Measurements from ENCODE around the gene GALNS. TPM values are rescaled to one million over a fixed set of nuclear protein-coding genes. Genes with fewer than 3 reads are reported as not detected.

Gene GALNS
- total and polyA plus RNA-seq, 7 donors = 4.8 to 15.4 (median 10.4) TPM

DNA sequence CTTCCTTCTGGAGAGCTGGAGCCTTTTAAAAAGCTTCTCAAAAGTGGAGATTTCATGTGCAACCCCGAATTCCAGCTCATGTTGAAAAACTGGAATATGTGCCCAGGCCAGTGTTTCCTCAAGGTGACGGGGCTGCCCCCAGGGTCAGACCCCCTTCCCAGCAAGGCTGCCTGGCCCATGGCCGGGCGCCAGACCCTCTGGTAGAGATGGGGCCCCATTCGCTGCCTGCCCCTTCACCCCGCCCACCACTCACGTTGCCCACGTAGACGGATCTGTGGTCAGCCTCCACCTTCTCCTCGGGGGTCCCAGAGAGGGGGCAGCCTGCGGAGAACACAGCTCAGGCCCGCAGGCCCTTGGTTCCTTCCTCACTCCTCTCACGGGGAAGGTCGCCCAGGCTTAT is 8.6 kb upstream of the GALNS start:
- no peaks in the 10 kb centered on the region for H3K9me3 ChIP-seq
- TF ChIP-seq, protein P1, sequence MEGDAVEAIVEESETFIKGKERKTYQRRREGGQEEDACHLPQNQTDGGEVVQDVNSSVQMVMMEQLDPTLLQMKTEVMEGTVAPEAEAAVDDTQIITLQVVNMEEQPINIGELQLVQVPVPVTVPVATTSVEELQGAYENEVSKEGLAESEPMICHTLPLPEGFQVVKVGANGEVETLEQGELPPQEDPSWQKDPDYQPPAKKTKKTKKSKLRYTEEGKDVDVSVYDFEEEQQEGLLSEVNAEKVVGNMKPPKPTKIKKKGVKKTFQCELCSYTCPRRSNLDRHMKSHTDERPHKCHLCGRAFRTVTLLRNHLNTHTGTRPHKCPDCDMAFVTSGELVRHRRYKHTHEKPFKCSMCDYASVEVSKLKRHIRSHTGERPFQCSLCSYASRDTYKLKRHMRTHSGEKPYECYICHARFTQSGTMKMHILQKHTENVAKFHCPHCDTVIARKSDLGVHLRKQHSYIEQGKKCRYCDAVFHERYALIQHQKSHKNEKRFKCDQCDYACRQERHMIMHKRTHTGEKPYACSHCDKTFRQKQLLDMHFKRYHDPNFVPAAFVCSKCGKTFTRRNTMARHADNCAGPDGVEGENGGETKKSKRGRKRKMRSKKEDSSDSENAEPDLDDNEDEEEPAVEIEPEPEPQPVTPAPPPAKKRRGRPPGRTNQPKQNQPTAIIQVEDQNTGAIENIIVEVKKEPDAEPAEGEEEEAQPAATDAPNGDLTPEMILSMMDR (IDR thresholded peaks at IDR 0.05) = no peak
- intact Hi-C loops (cut with DNase I) = no loop called here
- H3K27me3 ChIP-seq (ENCODE audit: insufficient read depth in 3 of 3, low read length in 2 of 3) = no peaks in the 10 kb centered on the region
- ATAC-seq (no peak), DNase-seq (no peak)
- WGBS, 3 donors = 85 to 88% (median 87%) methylated on average over 12 to 14 of the region's 14 CpGs
- H3K4me1 ChIP-seq = no peaks in the 10 kb centered on the region
- H3K27ac ChIP-seq = no peak overlapping the region
- peaks cover 0 to 30% of the 10 kb centered on the region in 2 donors for H3K36me3 ChIP-seq (ENCODE audit: insufficient read depth in 1 of 2, low read depth in 1 of 2)
- no peak overlapping the region for H3K4me3 ChIP-seq

DNA sequence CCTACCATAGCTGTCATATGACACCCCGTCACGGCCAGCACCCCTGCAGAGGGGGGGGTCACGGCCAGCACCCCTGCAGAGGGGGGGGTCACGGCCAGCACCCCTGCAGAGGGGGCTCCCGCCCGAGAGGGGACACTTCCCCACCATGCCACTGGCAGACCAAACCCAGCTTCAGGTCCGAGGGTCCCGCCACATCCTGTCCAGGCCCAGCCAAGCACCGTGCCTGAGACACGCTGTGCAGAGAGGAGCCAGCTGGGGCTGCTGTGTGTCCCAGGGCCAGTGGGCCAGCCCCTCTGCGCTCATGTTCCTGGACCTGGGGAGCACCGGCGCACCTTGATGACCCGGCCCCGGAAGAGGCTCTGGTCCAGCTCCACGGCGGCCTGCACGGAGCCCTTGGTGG is 7.8 kb upstream of the GALNS start:
- Histone ChIP-seq H3K27me3 (ENCODE audit: insufficient read depth in 3 of 3, low read length in 2 of 3) (no peaks in the 10 kb centered on the region), H3K4me1 (no peaks in the 10 kb centered on the region), H3K4me3 (no peak overlapping the region), H3K36me3 (ENCODE audit: insufficient read depth in 1 of 2, low read depth in 1 of 2) (peaks cover 0 to 37% of the 10 kb centered on the region in 2 donors), H3K27ac (no peak overlapping the region), H3K9me3 (no peaks in the 10 kb centered on the region)
- intact Hi-C loops (cut with DNase I) = no loop called here
- TF ChIP-seq, protein P1 (IDR thresholded peaks at IDR 0.05) = no peak
- WGBS, 3 donors = 76 to 85% (median 79%) methylated on average over 17 to 18 of the region's 18 CpGs
- ATAC-seq (no peak), DNase-seq (no peak)

DNA sequence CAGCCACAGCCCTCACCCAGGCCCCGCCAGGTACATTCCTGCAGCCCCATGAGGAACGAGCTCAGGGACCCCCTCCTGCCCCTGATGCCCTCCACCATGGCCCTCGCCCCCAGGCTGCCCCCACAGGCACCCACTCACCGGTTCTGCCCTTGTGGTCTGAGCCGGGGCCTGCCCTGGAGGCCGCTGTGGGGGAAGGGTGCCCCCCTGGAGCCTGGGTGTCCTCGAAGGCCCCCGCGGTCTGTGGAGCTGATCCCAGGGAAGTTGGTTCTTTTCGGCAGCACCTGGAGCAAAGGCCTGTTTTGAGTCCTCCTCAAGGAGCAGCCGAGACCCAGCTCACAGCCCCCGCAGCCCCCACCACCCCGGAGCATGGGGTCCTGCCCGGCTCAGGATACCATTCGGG is 7.4 kb upstream of the GALNS start:
- DNase-seq (no peak), ATAC-seq (no peak)
- no peak overlapping the region for H3K4me3 ChIP-seq
- no peaks in the 10 kb centered on the region for H3K4me1 ChIP-seq
- intact Hi-C loops (cut with DNase I) = no loop called here
- WGBS, 3 donors = 75 to 88% (median 85%) methylated on average over 12 to 15 of the region's 15 CpGs
- H3K9me3 ChIP-seq = no peaks in the 10 kb centered on the region
- H3K27me3 ChIP-seq (ENCODE audit: insufficient read depth in 3 of 3, low read length in 2 of 3) = no peaks in the 10 kb centered on the region
- no peak overlapping the region for H3K27ac ChIP-seq
- TF ChIP-seq, protein P1 (IDR thresholded peaks at IDR 0.05) = no peak
- peaks cover 0 to 42% of the 10 kb centered on the region in 2 donors for H3K36me3 ChIP-seq (ENCODE audit: insufficient read depth in 1 of 2, low read depth in 1 of 2)

DNA sequence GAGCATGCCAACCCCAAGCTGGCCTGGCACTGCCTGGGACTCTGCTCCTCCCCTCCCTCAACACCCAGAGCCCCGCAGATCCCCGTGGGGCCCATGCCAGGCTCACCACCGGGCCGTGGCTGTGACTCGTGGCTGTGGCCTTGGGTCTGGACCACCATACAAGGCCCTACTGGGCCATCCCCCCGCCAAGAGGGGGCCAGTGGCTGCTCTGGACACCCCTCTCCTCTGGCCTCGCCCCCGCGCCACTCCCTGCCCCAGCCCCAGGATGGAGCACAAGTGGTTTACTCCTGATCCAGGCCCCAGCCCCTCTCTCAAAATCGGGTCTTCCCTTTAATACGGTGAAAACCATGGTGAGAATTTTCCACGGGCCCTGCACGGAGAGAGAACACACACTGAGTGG is 6.7 kb upstream of the GALNS start:
- intact Hi-C loops (cut with DNase I) = no loop called here
- no peaks in the 10 kb centered on the region for H3K27me3 ChIP-seq (ENCODE audit: insufficient read depth in 3 of 3, low read length in 2 of 3)
- peaks cover 0 to 48% of the 10 kb centered on the region in 2 donors for H3K36me3 ChIP-seq (ENCODE audit: insufficient read depth in 1 of 2, low read depth in 1 of 2)
- DNase-seq (no peak), ATAC-seq (no peak)
- H3K4me3 ChIP-seq = no peak overlapping the region
- H3K4me1 ChIP-seq = no peaks in the 10 kb centered on the region
- no peak overlapping the region for H3K27ac ChIP-seq
- 59 to 85% (median 80%) methylated on average over 10 to 13 of the region's 13 CpGs for WGBS, 3 donors
- no peaks in the 10 kb centered on the region for H3K9me3 ChIP-seq
- TF ChIP-seq, protein P1 (IDR thresholded peaks at IDR 0.05) = no peak

DNA sequence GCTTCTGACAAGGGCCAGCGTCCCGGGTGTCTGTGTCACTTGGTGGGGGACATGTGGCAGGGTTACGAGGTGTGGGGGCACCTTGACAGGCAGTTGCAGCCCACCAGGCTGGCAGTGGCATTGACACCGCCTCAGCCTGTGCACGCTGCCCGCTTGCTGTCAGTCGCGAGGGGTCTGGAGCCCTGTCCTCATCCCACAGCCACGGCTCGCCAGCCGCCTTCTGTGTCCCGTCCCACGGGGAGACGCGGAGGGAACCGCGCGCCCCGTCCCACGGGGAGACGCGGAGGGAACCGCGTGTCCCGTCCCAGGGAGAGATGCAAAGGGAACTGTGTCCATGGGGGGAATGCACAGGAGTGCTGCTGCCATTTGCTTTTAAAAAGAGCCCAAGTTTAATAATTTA is 6.2 kb upstream of the GALNS start:
- intact Hi-C loops (cut with DNase I) = no loop called here
- H3K4me1 ChIP-seq = peaks cover 5% of the 10 kb centered on the region
- TF ChIP-seq, protein P1 (IDR thresholded peaks at IDR 0.05) = no peak
- no peak for DNase-seq
- peaks cover 0 to 48% of the 10 kb centered on the region in 2 donors for H3K36me3 ChIP-seq (ENCODE audit: insufficient read depth in 1 of 2, low read depth in 1 of 2)
- H3K27me3 ChIP-seq (ENCODE audit: insufficient read depth in 3 of 3, low read length in 2 of 3) = no peaks in the 10 kb centered on the region
- 88 to 93% (median 91%) methylated on average over 22 to 25 of the region's 25 CpGs for WGBS, 3 donors
- no peak overlapping the region for H3K27ac ChIP-seq
- no peaks in the 10 kb centered on the region for H3K9me3 ChIP-seq
- ATAC-seq = no peak
- H3K4me3 ChIP-seq = no peak overlapping the region
